OCI-LY7 (cell line): ENCODE data around the gene TTC7B.

Source experiments
- CTCF ChIP-seq: fragments of 200-600 bp; sonication (generic); conservative IDR thresholded peaks from 2 replicates; pipeline ENCODE4 v1.5.1; 2014; ENCODE audit warnings: mild to moderate bottlenecking, antibody characterized with exemption, low read length, moderate library complexity, mixed read lengths
- EZH2phosphoT487 ChIP-seq: fragments of 200-600 bp; sonication (generic); IDR thresholded peaks from 2 replicates; pipeline ENCODE4 v1.6.1; 2018; ENCODE audit warnings: low read depth, borderline replicate concordance, mild to moderate bottlenecking, mixed run types, antibody characterized with exemption, low read length, moderate library complexity, mixed read lengths

GRCh38 chr14:90489306-90489705, 326.9 kb downstream of the TTC7B start:
- TF ChIP-seq CTCF, result no peak
- no peak for TF ChIP-seq EZH2phosphoT487
